ENCODE data around the gene CLEC16A. TPM values are rescaled to one million over a fixed set of nuclear protein-coding genes. Genes with fewer than 3 reads are reported as not detected.
"Not testable (repeated sequence)": the region's sequence is repeated elsewhere in the genome, so short reads cannot be mapped to it uniquely, and the experiment has no call there.

Gene CLEC16A
- total RNA-seq, 1 donor from 2014 or later, result 19.8 TPM

DNA sequence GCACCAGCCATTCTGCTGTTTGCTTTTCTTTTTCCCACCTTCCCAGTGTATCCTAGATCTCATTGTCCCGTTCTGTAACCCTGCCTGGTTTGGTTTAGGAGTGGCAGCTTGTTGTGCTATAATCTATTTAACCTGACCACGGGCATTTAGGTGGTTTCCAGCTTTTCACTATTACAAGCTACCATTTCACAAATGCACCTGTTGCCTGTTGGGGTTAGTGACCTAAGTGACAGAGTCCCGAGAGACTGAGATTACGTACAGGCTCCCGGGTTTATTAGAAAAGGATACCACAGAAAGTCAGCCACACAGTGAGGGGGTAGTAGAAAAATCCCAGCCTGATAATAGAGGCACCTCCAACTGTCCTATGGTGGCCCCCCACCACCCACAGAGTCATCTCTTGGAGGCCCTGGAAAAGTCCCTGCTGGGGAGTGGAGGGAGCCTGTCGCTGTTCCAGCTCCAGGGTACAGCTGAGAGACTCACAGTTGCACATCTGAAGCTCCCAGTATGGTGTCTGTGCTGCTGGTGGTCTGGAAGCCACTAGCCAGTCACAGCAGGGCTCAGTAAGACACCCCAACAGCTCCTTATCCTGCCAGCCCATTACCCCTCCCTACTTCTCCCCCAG is 21.2 kb downstream of the CLEC16A start:
- Histone ChIP-seq H3K36me3 (ENCODE audit: control insufficient read depth, insufficient read depth, low read length) (peaks cover 3% of the 10 kb centered on the region), H3K27me3 (ENCODE audit: control insufficient read depth, insufficient read depth, low read length) (no peaks in the 10 kb centered on the region), H3K4me3 (ENCODE audit: low read depth, low read length) (no peak overlapping the region)
- TF ChIP-seq, protein P1, sequence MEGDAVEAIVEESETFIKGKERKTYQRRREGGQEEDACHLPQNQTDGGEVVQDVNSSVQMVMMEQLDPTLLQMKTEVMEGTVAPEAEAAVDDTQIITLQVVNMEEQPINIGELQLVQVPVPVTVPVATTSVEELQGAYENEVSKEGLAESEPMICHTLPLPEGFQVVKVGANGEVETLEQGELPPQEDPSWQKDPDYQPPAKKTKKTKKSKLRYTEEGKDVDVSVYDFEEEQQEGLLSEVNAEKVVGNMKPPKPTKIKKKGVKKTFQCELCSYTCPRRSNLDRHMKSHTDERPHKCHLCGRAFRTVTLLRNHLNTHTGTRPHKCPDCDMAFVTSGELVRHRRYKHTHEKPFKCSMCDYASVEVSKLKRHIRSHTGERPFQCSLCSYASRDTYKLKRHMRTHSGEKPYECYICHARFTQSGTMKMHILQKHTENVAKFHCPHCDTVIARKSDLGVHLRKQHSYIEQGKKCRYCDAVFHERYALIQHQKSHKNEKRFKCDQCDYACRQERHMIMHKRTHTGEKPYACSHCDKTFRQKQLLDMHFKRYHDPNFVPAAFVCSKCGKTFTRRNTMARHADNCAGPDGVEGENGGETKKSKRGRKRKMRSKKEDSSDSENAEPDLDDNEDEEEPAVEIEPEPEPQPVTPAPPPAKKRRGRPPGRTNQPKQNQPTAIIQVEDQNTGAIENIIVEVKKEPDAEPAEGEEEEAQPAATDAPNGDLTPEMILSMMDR (IDR thresholded peaks at IDR 0.05; ENCODE audit: insufficient read depth, low read length, poor library complexity, severe bottlenecking), result no peak
- DNase-seq (ENCODE audit: low read depth), result no peak

DNA sequence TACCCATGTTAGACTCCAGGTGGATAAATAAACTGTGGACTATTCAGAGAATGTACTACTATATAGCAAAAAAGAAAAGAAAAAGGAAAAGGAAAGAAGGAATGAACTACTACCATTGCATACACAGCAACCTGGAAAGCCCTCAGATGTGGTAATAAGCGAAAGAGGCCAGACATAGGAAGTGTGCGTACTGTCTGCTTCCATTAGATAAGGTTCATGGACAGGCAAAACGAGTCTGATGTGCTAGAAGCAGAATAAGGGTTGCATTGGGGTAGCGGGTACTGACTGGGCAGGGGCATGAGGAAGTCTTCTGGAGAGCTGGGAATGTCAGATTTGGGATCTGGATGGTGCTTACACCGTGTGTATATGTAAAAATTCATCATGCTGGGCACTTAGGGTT is 21.8 kb downstream of the CLEC16A start:
- no peak for DNase-seq (ENCODE audit: low read depth)
- H3K4me3 ChIP-seq (ENCODE audit: low read depth, low read length), result no peak overlapping the region
- H3K36me3 ChIP-seq (ENCODE audit: control insufficient read depth, insufficient read depth, low read length), result peaks cover 4% of the 10 kb centered on the region

DNA sequence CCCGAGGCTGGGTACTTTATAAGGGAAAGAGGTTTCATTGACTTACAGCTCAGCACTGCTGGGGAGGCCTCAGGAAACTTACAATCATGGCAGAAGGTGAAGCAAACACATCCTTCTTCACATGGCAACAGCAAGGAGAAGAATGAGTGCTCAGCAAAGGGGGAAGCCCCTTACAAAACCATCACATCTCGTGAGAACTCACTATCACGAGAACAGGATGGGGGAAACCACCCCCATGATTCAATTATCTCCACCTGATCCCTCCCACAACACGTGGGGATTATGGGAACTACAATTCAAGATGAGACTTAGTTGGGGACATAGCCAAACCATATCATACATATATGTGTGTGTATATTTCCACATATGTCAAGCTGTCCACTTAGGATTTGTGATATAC is 22.2 kb downstream of the CLEC16A start:
- not testable (repeated sequence) for DNase-seq (ENCODE audit: low read depth); H3K36me3 ChIP-seq (ENCODE audit: control insufficient read depth, insufficient read depth, low read length); H3K27me3 ChIP-seq (ENCODE audit: control insufficient read depth, insufficient read depth, low read length); H3K4me3 ChIP-seq (ENCODE audit: low read depth, low read length)

More for the DNA sequence above, 21.8 kb downstream of the CLEC16A start:
- TF ChIP-seq, protein P1 (IDR thresholded peaks at IDR 0.05; ENCODE audit: insufficient read depth, low read length, poor library complexity, severe bottlenecking), result no peak
- no peaks in the 10 kb centered on the region for H3K27me3 ChIP-seq (ENCODE audit: control insufficient read depth, insufficient read depth, low read length)

DNA sequence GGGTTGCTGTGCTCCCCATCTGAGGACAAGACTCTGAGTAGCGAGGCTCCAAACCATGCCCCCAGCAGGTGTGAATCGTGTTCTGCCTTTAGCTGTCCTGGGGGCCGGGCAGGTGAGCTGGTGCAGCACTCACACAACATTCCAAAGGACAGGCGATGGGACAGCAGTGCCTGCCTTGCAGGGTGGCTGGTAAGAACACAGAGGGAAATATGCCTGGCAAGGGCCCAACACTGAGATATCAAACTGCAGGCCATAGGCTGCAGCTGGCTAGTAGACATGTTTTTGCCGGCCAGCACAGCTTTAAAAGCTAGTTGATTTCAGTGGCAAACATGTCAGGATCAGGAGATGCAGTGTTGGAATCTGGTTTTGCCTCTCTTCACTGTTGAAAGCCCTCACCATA is 23.6 kb downstream of the CLEC16A start:
- DNase-seq (ENCODE audit: low read depth), result no peak
- H3K27me3 ChIP-seq (ENCODE audit: control insufficient read depth, insufficient read depth, low read length), result no peaks in the 10 kb centered on the region
- no peak overlapping the region for H3K4me3 ChIP-seq (ENCODE audit: low read depth, low read length)
- TF ChIP-seq, protein P1 (IDR thresholded peaks at IDR 0.05; ENCODE audit: insufficient read depth, low read length, poor library complexity, severe bottlenecking), result no peak
- H3K36me3 ChIP-seq (ENCODE audit: control insufficient read depth, insufficient read depth, low read length), result peaks cover 3% of the 10 kb centered on the region

DNA sequence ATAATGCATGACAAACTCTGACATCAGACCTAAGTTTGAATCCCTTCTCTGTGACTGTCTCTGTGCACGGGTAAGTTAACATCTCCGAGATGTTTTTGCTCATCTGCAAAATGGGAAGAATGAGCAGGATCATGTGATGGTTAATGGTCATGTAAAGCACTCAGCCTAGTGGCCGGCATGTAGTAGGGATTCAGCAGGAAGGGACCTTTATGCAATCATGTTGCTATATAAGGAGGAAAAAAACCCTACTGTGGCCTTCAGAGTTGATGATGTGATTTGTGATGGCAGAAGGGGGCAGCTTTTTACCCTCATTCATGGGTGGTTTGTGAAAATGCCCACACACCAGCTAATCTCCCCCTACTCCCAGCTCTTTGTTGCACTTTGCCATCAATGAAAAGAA is 24.1 kb downstream of the CLEC16A start:
- Histone ChIP-seq H3K36me3 (ENCODE audit: control insufficient read depth, insufficient read depth, low read length) (peaks cover 2% of the 10 kb centered on the region), H3K4me3 (ENCODE audit: low read depth, low read length) (no peak overlapping the region), H3K27me3 (ENCODE audit: control insufficient read depth, insufficient read depth, low read length) (no peaks in the 10 kb centered on the region)
- DNase-seq (ENCODE audit: low read depth), result no peak
- TF ChIP-seq, protein P1 (IDR thresholded peaks at IDR 0.05; ENCODE audit: insufficient read depth, low read length, poor library complexity, severe bottlenecking), result no peak

DNA sequence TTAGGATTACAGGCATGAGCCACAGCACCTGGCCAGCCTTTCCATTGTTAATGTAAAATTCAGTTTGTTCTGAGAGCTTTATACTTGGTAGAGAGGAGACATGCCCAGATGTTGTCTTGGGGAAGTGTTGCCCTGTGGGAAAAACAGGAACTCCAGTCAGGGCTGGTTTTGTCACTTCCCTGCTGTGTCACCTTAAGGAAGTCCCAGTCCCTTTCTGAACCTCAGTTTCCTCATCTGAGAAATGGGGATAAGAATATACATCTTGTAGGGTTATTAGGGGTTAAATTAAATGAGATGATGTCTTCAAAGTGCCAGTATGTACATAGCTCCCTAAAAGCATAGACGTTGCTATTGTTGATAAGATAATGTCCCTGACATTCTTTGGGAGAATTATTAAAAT is 25.3 kb downstream of the CLEC16A start:
- no peak for DNase-seq (ENCODE audit: low read depth)
- Histone ChIP-seq H3K27me3 (ENCODE audit: control insufficient read depth, insufficient read depth, low read length) (no peaks in the 10 kb centered on the region), H3K36me3 (ENCODE audit: control insufficient read depth, insufficient read depth, low read length) (peaks cover 2% of the 10 kb centered on the region), H3K4me3 (ENCODE audit: low read depth, low read length) (no peak overlapping the region)
- TF ChIP-seq, protein P1 (IDR thresholded peaks at IDR 0.05; ENCODE audit: insufficient read depth, low read length, poor library complexity, severe bottlenecking), result no peak
